ENCODE measurements around the gene LRP2BP. TPM values are rescaled to one million over a fixed set of nuclear protein-coding genes. Genes with fewer than 3 reads are reported as not detected.

Gene LRP2BP
- total and polyA plus RNA-seq, 2 of the 13 experiments (the other 11 are each of a cell fraction or from before 2014, with no cell fraction given) = 0.22 to 0.29 TPM

DNA sequence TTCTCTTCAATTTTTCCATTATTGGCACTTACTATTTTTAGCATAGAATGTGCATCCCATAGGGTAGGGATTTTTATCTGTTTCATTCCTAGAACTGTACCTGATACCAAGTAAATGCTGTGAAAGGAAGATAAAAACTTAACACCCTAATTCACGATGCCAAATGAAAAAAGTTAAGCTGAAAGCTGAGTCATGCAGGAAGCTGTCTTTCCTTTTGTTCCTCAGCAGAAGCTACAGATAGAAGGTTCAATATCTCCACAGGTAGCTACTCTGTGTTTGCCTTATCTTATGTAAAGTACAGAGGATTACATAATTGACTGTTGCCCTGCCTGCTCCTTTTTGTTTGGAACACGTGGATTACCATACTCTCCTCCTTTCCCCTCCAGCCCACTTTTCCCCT, 77.0 kb downstream of the LRP2BP start (continued):
- TF ChIP-seq ZNF775 (CRISPR knock-in tag; IDR thresholded peaks at IDR 0.05; ENCODE audit: borderline replicate concordance) (no peak), HDAC1 (CRISPR knock-in tag; IDR thresholded peaks at IDR 0.05) (peak; percentile 67), CEBPG (CRISPR knock-in tag; IDR thresholded peaks at IDR 0.05) (peak; percentile 80), FOXP1 (IDR thresholded peaks at IDR 0.05) (no peak), FOXP1 (CRISPR knock-in tag; IDR thresholded peaks at IDR 0.05) (peak; percentile 46), ZBTB39 (CRISPR knock-in tag; IDR thresholded peaks at IDR 0.05) (no peak), ZBTB7B (CRISPR knock-in tag; IDR thresholded peaks at IDR 0.05) (peak; percentile 35; the same call in 1 of the 2 replicates), TSC22D2 (CRISPR knock-in tag; IDR thresholded peaks at IDR 0.05; ENCODE audit: borderline replicate concordance) (0 out of 2 replicates have a peak, but pooled peaks have one; percentile 35), POGZ (CRISPR knock-in tag; IDR thresholded peaks at IDR 0.05) (peak; percentile 69), TARDBP (CRISPR knock-in tag; IDR thresholded peaks at IDR 0.05) (0 out of 2 replicates have a peak, but pooled peaks have one; percentile 34), TRAFD1 (CRISPR knock-in tag; IDR thresholded peaks at IDR 0.05; ENCODE audit: borderline replicate concordance) (no peak), ZNF562 (CRISPR knock-in tag; IDR thresholded peaks at IDR 0.05; ENCODE audit: borderline replicate concordance) (no peak), CCDC6 (CRISPR knock-in tag; IDR thresholded peaks at IDR 0.05) (no peak), SOX5 (CRISPR knock-in tag; IDR thresholded peaks at IDR 0.05; ENCODE audit: borderline replicate concordance) (peak; percentile 94), ARNTL (CRISPR knock-in tag; IDR thresholded peaks at IDR 0.05) (peak; percentile 97), ZNF230 (CRISPR knock-in tag; IDR thresholded peaks at IDR 0.05) (no peak), NCOA2 (CRISPR knock-in tag; IDR thresholded peaks at IDR 0.05) (peak; percentile 71), ERF (CRISPR knock-in tag; IDR thresholded peaks at IDR 0.05) (peak; percentile 82), MAX (IDR thresholded peaks at IDR 0.05) (peak; percentile 83), MTF1 (CRISPR knock-in tag; IDR thresholded peaks at IDR 0.05) (no peak), ZNF362 (CRISPR knock-in tag; IDR thresholded peaks at IDR 0.05; ENCODE audit: borderline replicate concordance) (peak; percentile 34; the same call in 1 of the 2 replicates), MED1 (CRISPR knock-in tag; IDR thresholded peaks at IDR 0.05) (peak; percentile 76), MIER2 (CRISPR knock-in tag; IDR thresholded peaks at IDR 0.05) (0 out of 2 replicates have a peak, but pooled peaks have one; percentile 21), TBL1XR1 (IDR thresholded peaks at IDR 0.05; ENCODE audit: borderline replicate concordance, low read length, partially characterized antibody) (peak; percentile 15), ZNF264 (CRISPR knock-in tag; IDR thresholded peaks at IDR 0.05) (0 out of 2 replicates have a peak, but pooled peaks have one; percentile 35)

Measured in HepG2 (cell line).